GM13977 (cell line): ENCODE results near the gene SLC39A2.

Source experiments
- DNase-seq: peaks from one replicate; pipeline ENCODE4 v3.0.0; 2012; ENCODE audit warnings: low spot score
- in situ Hi-C: fragments of 300-500 bp; cut with MboI; formaldehyde crosslinking; loops from one replicate; pipeline ENCODE4 v1.12.0; 2022; ENCODE audit warnings: low sequenced_read_pairs, low pct_unique_long_range_greater_than_20kb, mixed read lengths, inconsistent platforms; ENCODE audit not compliant: unreplicated experiment
- TF ChIP-seq, protein P1 (sequence below): IDR thresholded peaks from 2 replicates; pipeline ENCODE4 v1.5.1; 2012; ENCODE audit warnings: mild to moderate bottlenecking, control low read depth; ENCODE audit not compliant: insufficient read depth; ENCODE audit errors: extremely low read depth, missing control alignments

The SLC39A2 gene

DNA sequence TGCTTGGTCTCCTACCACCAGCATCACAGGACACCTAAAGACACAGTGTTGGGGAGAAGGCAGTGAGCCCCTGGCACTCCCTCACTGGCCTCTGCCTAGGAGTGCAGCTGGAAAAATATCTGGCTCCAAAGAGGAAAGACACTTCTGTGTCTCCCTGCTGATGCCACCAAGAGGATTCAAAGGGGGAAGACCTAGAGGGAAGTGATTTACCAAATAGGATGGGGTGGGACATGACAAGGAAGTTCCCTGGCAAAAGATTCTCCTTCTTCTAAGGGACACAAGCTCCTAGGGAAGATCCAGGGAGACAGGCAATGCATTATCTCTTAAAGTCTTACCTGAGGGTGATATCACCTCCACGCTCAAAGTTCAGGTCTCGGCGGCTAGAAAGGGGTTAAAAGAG is 19.7 kb downstream of the SLC39A2 start:
- in situ Hi-C loops = no loop called here
- no peak for DNase-seq
- TF ChIP-seq, protein P1, sequence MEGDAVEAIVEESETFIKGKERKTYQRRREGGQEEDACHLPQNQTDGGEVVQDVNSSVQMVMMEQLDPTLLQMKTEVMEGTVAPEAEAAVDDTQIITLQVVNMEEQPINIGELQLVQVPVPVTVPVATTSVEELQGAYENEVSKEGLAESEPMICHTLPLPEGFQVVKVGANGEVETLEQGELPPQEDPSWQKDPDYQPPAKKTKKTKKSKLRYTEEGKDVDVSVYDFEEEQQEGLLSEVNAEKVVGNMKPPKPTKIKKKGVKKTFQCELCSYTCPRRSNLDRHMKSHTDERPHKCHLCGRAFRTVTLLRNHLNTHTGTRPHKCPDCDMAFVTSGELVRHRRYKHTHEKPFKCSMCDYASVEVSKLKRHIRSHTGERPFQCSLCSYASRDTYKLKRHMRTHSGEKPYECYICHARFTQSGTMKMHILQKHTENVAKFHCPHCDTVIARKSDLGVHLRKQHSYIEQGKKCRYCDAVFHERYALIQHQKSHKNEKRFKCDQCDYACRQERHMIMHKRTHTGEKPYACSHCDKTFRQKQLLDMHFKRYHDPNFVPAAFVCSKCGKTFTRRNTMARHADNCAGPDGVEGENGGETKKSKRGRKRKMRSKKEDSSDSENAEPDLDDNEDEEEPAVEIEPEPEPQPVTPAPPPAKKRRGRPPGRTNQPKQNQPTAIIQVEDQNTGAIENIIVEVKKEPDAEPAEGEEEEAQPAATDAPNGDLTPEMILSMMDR = no peak

DNA sequence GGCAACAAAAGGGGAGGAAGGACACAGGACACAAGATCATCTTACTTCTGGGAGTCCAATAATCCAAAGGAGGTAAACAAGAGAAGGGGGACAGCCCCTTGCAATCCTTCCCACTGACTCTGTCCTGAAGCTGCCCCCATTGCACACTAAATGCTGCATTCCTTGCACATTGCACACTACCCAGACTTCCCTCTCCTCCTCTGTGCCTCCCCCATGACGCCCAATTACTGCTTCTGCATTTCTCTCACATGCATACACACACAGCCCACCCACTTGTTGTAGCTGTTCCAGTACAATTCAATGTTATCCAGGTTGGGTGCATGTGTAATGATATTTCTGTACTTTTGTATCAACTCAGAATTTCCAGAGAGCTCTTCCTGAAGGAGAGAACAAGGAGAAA is 20.3 kb downstream of the SLC39A2 start:
- TF ChIP-seq, protein P1 = no peak
- no peak for DNase-seq
- in situ Hi-C loops = no loop called here

DNA sequence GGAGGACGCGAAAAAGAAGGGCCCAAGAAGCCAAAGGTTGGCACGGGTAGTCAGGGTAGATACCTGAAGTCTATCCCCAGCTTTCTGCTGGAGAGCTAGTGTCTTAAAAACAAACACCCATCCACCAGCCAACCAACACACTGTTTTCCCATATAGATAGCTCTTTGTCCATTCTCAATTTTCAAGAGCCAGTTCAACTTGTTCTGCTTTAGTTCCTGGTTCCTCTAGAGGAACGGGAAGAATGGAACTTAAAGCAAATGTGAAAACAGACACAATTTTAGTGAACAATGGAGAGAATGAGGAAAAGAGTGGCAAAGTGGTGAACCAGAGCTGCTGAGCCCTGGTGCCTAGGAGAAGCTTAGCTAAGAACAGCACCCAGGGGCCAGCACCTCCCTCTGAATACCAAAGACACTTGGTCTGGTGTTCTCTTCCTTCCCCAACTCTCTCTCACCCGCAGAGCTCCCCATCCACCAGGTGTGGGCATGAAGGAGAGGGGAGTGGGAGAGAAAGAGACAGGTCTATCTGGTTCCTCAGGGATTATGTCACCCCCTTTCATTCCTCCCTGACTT is 22.0 kb downstream of the SLC39A2 start:
- TF ChIP-seq, protein P1 = no peak
- no peak for DNase-seq
- in situ Hi-C loops = no loop called here

DNA sequence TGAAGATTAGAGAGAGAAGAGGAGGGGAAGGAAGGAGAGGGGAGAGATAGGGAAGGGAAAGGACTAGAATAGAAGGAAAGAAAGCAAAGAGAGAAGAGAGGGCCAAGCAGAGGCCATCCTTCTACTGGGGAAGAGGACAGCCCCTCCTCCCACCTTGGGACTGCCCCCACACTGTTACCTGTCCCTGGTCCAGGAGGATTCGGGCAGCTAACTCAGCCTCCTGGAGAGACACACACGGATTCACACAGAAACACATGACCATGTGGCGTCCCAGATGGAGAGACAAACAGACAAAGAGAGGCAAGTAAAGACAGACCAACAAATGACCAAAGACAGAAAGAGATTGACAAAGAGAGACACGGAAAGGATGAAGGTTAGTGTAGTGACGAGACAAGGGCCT is 23.6 kb downstream of the SLC39A2 start:
- in situ Hi-C loops = no loop called here
- DNase-seq = no peak
- TF ChIP-seq, protein P1 = no peak

DNA sequence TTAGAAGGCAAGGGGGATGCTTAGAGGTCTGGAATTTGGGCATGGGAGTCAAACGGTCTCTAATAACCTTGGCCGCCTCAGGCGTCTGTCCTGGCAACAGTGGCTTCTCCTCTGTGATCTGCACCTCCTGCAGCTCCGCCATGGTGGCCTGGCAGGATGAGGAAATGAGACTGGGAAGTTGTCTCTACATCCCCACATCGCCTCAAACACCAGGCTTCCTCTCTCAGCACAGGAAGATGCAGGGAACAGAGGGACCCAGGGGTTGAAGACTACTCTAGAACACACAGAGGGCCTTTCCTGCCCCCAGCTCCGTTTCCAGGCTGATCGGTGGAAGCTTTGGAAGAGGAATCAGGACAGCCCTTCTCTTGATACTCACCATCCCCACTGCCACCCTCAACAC is 24.1 kb downstream of the SLC39A2 start:
- in situ Hi-C loops = no loop called here
- TF ChIP-seq, protein P1 = no peak
- no peak for DNase-seq

DNA sequence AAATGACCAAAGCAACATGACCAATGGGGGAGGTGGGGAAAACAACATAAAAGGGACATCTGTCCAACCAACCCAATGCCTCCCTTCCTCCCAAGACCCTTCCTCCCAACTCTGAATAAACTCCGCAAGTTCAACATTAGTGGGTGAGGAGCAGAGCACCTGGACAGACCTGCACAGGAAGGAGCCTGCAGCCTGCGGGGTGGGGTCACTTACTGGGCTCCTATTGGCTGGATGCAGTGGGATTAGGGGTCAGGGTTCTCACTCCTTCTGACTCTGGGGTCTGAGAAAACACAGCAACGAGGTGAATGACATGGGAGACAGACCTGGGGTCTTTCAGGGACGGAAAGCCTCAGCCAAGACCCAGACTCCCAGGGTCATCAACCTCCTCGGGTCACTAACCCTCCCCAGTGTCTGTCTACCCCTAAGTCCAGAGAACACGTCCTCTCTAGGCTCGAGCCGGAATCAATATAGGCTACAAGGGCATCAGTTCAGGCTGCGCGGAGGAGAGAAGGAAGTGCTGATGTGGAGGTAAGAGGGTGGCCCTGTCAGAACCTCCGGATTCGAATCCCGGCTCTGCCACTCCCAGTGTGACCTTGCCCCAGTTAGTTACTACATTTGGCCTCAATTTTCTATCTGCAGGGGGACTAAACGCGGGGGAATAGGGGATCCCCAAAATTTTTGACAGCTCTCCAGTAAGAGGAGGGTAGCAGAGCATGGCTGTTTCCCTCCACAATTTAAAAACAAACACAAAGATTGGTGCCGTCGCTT is 24.9 kb downstream of the SLC39A2 start:
- TF ChIP-seq, protein P1 = no peak
- no peak for DNase-seq
- in situ Hi-C loops = no loop called here
